CD8-positive, alpha-beta memory T cell (primary cell): ENCODE measurements around the gene TUBB2A. TPM values are rescaled to one million over a fixed set of nuclear protein-coding genes. Genes with fewer than 3 reads are reported as not detected.
"Not testable (repeated sequence)": the region's sequence is repeated elsewhere in the genome, so short reads cannot be mapped to it uniquely, and the experiment has no call there.

Source experiments
- CTCF ChIA-PET: fragments of 350-600 bp; sonication (Branson Sonifier 250); formaldehyde crosslinking; loops from one replicate; lab custom pipeline; 2021; ENCODE audit warnings: antibody characterized with exemption; lab: Charles Lee
- POLR2A ChIA-PET: fragments of 350-600 bp; sonication (Branson Sonifier 250); formaldehyde crosslinking; loops from one replicate; lab custom pipeline; 2021; ENCODE audit warnings: antibody characterized with exemption; lab: Charles Lee
- DNase-seq, 5 donors: peaks; one replicate each; pipeline versions ENCODE4 v3.0.0 to v3.0.0-alpha.2; 2020 to 2022; ENCODE audit warnings: mixed read lengths in 1 of 5
- H3K27ac ChIP-seq: one replicate; pipeline ENCODE4 v1.7.0; 2013; ENCODE audit warnings: low read depth, mild to moderate bottlenecking, low read length, moderate library complexity
- H3K27me3 ChIP-seq: 2 replicates; pipeline ENCODE4 v1.7.0; 2013; ENCODE audit warnings: low read length, mild to moderate bottlenecking; ENCODE audit not compliant: insufficient read depth, poor library complexity, severe bottlenecking
- H3K36me3 ChIP-seq: 2 replicates; pipeline ENCODE4 v1.7.0; 2013; ENCODE audit warnings: mild to moderate bottlenecking, low read length, moderate library complexity; ENCODE audit not compliant: insufficient read depth
- H3K4me1 ChIP-seq: 2 replicates; pipeline ENCODE4 v1.7.0; 2013; ENCODE audit warnings: mild to moderate bottlenecking, low read length, moderate library complexity; ENCODE audit not compliant: insufficient read depth
- H3K4me3 ChIP-seq: 2 replicates; pipeline ENCODE4 v1.7.0; 2013; ENCODE audit warnings: mild to moderate bottlenecking, low read length
- H3K9me3 ChIP-seq: 2 replicates; pipeline ENCODE4 v1.7.0; 2013; ENCODE audit warnings: mild to moderate bottlenecking, low read length
- H3K27ac Mint-ChIP-seq, 8 donors: one replicate each; pipeline ENCODE4 v1.8.0; 2020 to 2021; ENCODE audit warnings: mixed read lengths in 8 of 8, mild to moderate bottlenecking in 6 of 8, inconsistent platforms in 3 of 8, moderate library complexity in 3 of 8
- H3K27me3 Mint-ChIP-seq, 2 donors: one replicate each; pipeline ENCODE4 v1.8.0; 2020 to 2021; ENCODE audit warnings: mixed read lengths in 2 of 2, mild to moderate bottlenecking in 1 of 2, moderate library complexity in 1 of 2
- H3K36me3 Mint-ChIP-seq, 3 donors: one replicate each; pipeline ENCODE4 v1.8.0; 2020 to 2021; ENCODE audit warnings: mixed read lengths in 3 of 3, inconsistent platforms in 1 of 3, mild to moderate bottlenecking in 1 of 3
- H3K4me1 Mint-ChIP-seq, 3 donors: one replicate each; pipeline ENCODE4 v1.8.0; 2020 to 2021; ENCODE audit warnings: mixed read lengths in 3 of 3, inconsistent platforms in 1 of 3, mild to moderate bottlenecking in 1 of 3
- H3K4me3 Mint-ChIP-seq, 7 donors: one replicate each; pipeline ENCODE4 v1.8.0; 2020 to 2021; ENCODE audit warnings: mixed read lengths in 7 of 7, mild to moderate bottlenecking in 6 of 7, moderate library complexity in 4 of 7, inconsistent platforms in 2 of 7
- H3K9me3 Mint-ChIP-seq, 5 donors: one replicate each; pipeline ENCODE4 v1.8.0; 2020 to 2022; ENCODE audit warnings: mixed read lengths in 5 of 5, mild to moderate bottlenecking in 3 of 5, moderate library complexity in 2 of 5, inconsistent platforms in 1 of 5
- polyA plus RNA-seq: library from polyadenylated mRNA; unstranded; fragments of 300-500 nt; fragmentation: Illumina TruSeq; gene quantifications from one replicate; pipeline ENCODE4 v1.2.3, GENCODE V29; 2021
- total RNA-seq, 2 experiments: library from RNA; stranded (reverse); gene quantifications; one replicate each; pipeline ENCODE4 v1.2.3, GENCODE V29; 2021

Gene TUBB2A
- total and polyA plus RNA-seq, 3 experiments from 2014 or later, result 3.5 to 7.3 (median 3.9) TPM

GRCh38 chr6:3178666-3179065 lies 21.3 kb upstream of the TUBB2A start:
- POLR2A ChIA-PET, result not testable (repeated sequence)

GRCh38 chr6:3176562-3177355 lies 19.4 kb upstream of the TUBB2A start:
- POLR2A ChIA-PET, result no interaction called here
- Mint-ChIP-seq H3K27ac (no peak overlapping the region), H3K4me1 (no peaks in the 10 kb centered on the region), H3K36me3 (no peaks in the 10 kb centered on the region), H3K4me3 (no peak overlapping the region), H3K9me3 (no peaks in the 10 kb centered on the region), H3K27me3 (peaks cover 13 to 27% of the 10 kb centered on the region in 2 donors)
- Histone ChIP-seq H3K27ac (no peak overlapping the region), H3K36me3 (no peaks in the 10 kb centered on the region), H3K4me1 (no peaks in the 10 kb centered on the region), H3K9me3 (no peaks in the 10 kb centered on the region), H3K4me3 (no peak overlapping the region), H3K27me3 (no peaks in the 10 kb centered on the region)
- peak in 1 of 5 donors; percentile 52 for DNase-seq
- CTCF ChIA-PET, result no interaction called here

More at GRCh38 chr6:3178666-3179065, 21.3 kb upstream of the TUBB2A start:
- H3K9me3 Mint-ChIP-seq, H3K27me3 ChIP-seq, H3K4me1 ChIP-seq, CTCF ChIA-PET, DNase-seq, H3K4me3 Mint-ChIP-seq, H3K4me3 ChIP-seq, H3K27ac ChIP-seq, H3K4me1 Mint-ChIP-seq, H3K36me3 ChIP-seq, H3K27ac Mint-ChIP-seq, H3K9me3 ChIP-seq, H3K36me3 Mint-ChIP-seq: not testable (repeated sequence)
- H3K27me3 Mint-ChIP-seq, result peaks cover 13 to 27% of the 10 kb centered on the region in 2 donors

- Mint-ChIP-seq H3K4me1 (no peaks in the 10 kb centered on the region), H3K36me3 (no peaks in the 10 kb centered on the region), H3K4me3 (no peak overlapping the region), H3K9me3 (no peaks in the 10 kb centered on the region), H3K27ac (no peak overlapping the region), H3K27me3 (peaks cover 10 to 22% of the 10 kb centered on the region in 2 donors)
- Histone ChIP-seq H3K27ac (no peak overlapping the region), H3K9me3 (no peaks in the 10 kb centered on the region), H3K4me1 (no peaks in the 10 kb centered on the region), H3K36me3 (no peaks in the 10 kb centered on the region), H3K27me3 (no peaks in the 10 kb centered on the region), H3K4me3 (no peak overlapping the region)
- CTCF ChIA-PET, result no interaction called here
- POLR2A ChIA-PET, result no interaction called here
- no peak for DNase-seq
Measured at GRCh38 chr6:3175715-3176402, 18.5 kb upstream of the TUBB2A start.

- H3K36me3 Mint-ChIP-seq, CTCF ChIA-PET, H3K4me3 ChIP-seq, H3K4me1 ChIP-seq, POLR2A ChIA-PET, H3K9me3 ChIP-seq, H3K4me3 Mint-ChIP-seq, DNase-seq, H3K9me3 Mint-ChIP-seq, H3K27ac Mint-ChIP-seq, H3K36me3 ChIP-seq, H3K27ac ChIP-seq, H3K27me3 ChIP-seq, H3K4me1 Mint-ChIP-seq: not testable (repeated sequence)
- peaks cover 3 to 11% of the 10 kb centered on the region in 2 donors for H3K27me3 Mint-ChIP-seq
Measured at GRCh38 chr6:3173636-3174089, 16.3 kb upstream of the TUBB2A start.

GRCh38 chr6:3172789-3173188 lies 15.4 kb upstream of the TUBB2A start:
- H3K27ac ChIP-seq, H3K9me3 ChIP-seq, H3K4me1 ChIP-seq, H3K27me3 ChIP-seq, H3K36me3 ChIP-seq, H3K4me1 Mint-ChIP-seq, H3K27ac Mint-ChIP-seq, H3K4me3 ChIP-seq, DNase-seq, H3K36me3 Mint-ChIP-seq, CTCF ChIA-PET, H3K9me3 Mint-ChIP-seq, POLR2A ChIA-PET: not testable (repeated sequence)
- Mint-ChIP-seq H3K4me3 (peak overlapping the region in 1 of 7 donors; percentile 15), H3K27me3 (peaks cover 0 to 11% of the 10 kb centered on the region in 2 donors)

- H3K27ac ChIP-seq, H3K27me3 ChIP-seq, H3K4me3 Mint-ChIP-seq, H3K4me1 ChIP-seq, H3K27ac Mint-ChIP-seq, H3K9me3 Mint-ChIP-seq, H3K36me3 Mint-ChIP-seq, H3K4me1 Mint-ChIP-seq, DNase-seq, POLR2A ChIA-PET, H3K4me3 ChIP-seq, H3K9me3 ChIP-seq, H3K36me3 ChIP-seq: not testable (repeated sequence)
- CTCF ChIA-PET, result interaction anchor here (1.0 kb wide), 1 partner anchor 14 kb away, joined by 3 read pairs; the partner anchor contains the start of gene TUBB2A
- H3K27me3 Mint-ChIP-seq, result peaks cover 0 to 11% of the 10 kb centered on the region in 2 donors
Measured at GRCh38 chr6:3171313-3172175, 14.2 kb upstream of the TUBB2A start.

GRCh38 chr6:3170676-3171075 lies 13.3 kb upstream of the TUBB2A start:
- H3K4me3 ChIP-seq, H3K36me3 Mint-ChIP-seq, H3K4me3 Mint-ChIP-seq, H3K4me1 ChIP-seq, DNase-seq, H3K27me3 ChIP-seq, H3K27me3 Mint-ChIP-seq, POLR2A ChIA-PET, CTCF ChIA-PET, H3K27ac ChIP-seq, H3K27ac Mint-ChIP-seq, H3K36me3 ChIP-seq, H3K4me1 Mint-ChIP-seq, H3K9me3 Mint-ChIP-seq, H3K9me3 ChIP-seq: not testable (repeated sequence)

- H3K9me3 Mint-ChIP-seq, DNase-seq, H3K4me3 Mint-ChIP-seq, H3K4me1 Mint-ChIP-seq, H3K4me1 ChIP-seq, H3K9me3 ChIP-seq, H3K36me3 ChIP-seq, POLR2A ChIA-PET, H3K27me3 ChIP-seq, H3K27me3 Mint-ChIP-seq, H3K4me3 ChIP-seq, H3K36me3 Mint-ChIP-seq, CTCF ChIA-PET, H3K27ac Mint-ChIP-seq, H3K27ac ChIP-seq: not testable (repeated sequence)
Measured at GRCh38 chr6:3168046-3168445, 10.7 kb upstream of the TUBB2A start.
